GM23338 (cell line): Measurements from ENCODE around the gene CCDC138.

Experiments
- CTCF ChIP-seq, 2 experiments: fragments of 200-600 bp in 1 of 2; sonication (generic) in 1 of 2; conservative IDR thresholded peaks; 2 replicates each; pipeline versions ENCODE4 v1.5.1 to v1.6.1; 2016 to 2017; ENCODE audit warnings: antibody characterized with exemption in 2 of 2, low read depth in 2 of 2, mild to moderate bottlenecking in 2 of 2, moderate library complexity in 1 of 2
- EZH2 ChIP-seq: fragments of 200-600 bp; sonication (generic); IDR thresholded peaks from one replicate; pipeline ENCODE4 v1.8.0; 2017; ENCODE audit warnings: antibody characterized with exemption, mild to moderate bottlenecking, low read depth; ENCODE audit not compliant: unreplicated experiment
- EZH2phosphoT487 ChIP-seq: fragments of 200-600 bp; sonication (generic); IDR thresholded peaks from one replicate; pipeline ENCODE4 v1.8.1; 2018; ENCODE audit warnings: antibody characterized with exemption; ENCODE audit not compliant: unreplicated experiment
- REST ChIP-seq: IDR thresholded peaks from one replicate; pipeline ENCODE4 v1.6.1; 2018; ENCODE audit warnings: antibody characterized with exemption; ENCODE audit not compliant: unreplicated experiment

- TF ChIP-seq CTCF (conservative IDR thresholded peaks at IDR 0.05; ENCODE audit: low read depth in 2 of 2): no peak
- no peak for TF ChIP-seq EZH2
- TF ChIP-seq REST: no peak
- no peak for TF ChIP-seq EZH2phosphoT487
Measured at GRCh38 chr2:108884619-108885018, 98.0 kb downstream of the CCDC138 start.
